ENCODE data around the gene PEAR1.

Gene PEAR1

DNA sequence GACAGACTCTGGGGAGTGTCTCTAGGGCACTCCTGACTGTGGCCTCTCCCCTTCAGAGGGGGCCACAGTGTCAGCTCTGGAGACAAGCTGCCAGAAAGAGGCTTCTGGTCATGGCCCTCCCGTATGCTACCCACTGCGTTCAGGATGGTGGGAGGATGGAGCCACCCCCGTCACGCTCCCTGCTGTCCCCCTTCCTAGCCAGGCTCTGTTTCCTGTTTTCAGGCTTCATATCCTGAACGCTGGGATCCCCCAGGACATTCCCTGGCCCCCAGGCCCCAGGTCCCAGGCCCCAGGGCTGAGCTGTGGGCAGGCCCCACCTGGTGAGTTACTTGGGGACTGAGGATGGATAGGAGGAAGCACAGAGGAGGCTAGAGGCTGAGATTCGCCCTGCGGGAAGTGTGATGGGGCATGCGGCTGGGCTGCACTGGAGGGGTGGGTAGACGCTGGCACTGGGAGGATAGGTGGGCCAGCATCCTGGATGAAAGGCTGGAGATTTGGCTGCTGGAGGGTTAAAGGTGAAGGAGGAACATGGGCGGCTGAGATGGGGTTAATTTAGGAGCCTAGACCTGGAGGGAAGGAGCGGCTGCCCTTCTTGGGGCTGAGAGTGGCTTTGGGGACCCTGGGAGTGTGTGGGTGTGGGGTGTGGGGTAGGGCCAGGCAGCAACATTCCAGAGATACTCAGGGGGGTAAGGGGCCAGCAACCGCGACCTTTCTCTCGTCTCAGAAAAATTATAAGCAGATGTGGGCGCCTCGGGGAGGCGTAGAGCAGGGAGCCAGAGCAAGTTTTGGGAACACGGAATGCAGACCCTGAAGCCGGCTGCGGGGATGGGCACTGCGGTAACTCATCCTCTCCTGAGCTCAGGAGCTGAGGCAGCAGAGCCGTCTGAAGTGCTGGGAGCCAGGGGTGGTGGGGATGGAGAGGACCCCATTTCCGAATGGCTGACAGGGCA is 8.7 kb downstream of the PEAR1 start:
- no peak for DNase-seq

DNA sequence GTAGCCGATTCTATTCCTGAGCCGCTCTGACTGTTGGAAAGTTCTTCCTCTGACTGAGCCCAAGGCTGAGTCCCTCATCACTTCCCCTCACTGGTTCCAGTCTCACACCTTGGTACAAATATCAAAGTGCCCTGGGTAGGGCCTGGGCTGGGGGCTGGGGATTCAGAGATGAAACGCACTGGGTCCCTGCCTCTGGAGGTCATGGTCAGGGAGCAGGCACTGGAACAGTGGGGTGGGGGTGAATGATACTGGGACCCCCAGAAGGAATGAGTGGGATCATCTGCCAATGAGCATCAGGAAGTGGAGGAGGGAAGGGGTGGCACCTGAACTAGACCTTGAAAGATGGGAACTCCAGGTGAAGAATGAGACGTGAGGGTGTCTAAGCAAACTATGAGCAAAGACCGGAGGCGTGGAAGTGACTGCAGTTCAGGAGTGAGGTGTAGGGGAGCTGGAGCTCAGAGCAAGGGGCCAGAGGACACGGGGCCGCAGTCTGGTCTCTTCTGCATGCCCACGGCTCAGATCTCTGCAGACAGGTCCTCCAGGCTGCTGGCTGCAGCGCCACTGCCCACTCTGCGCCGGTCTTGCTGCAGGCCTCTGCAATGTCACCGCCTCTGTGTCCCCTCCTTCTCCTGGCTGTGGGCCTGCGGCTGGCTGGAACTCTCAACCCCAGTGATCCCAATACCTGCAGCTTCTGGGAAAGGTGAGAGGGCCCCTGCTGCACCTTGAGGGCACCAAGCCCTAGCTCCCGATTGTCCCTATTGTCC is 10.0 kb downstream of the PEAR1 start:
- DNase-seq = no peak

DNA sequence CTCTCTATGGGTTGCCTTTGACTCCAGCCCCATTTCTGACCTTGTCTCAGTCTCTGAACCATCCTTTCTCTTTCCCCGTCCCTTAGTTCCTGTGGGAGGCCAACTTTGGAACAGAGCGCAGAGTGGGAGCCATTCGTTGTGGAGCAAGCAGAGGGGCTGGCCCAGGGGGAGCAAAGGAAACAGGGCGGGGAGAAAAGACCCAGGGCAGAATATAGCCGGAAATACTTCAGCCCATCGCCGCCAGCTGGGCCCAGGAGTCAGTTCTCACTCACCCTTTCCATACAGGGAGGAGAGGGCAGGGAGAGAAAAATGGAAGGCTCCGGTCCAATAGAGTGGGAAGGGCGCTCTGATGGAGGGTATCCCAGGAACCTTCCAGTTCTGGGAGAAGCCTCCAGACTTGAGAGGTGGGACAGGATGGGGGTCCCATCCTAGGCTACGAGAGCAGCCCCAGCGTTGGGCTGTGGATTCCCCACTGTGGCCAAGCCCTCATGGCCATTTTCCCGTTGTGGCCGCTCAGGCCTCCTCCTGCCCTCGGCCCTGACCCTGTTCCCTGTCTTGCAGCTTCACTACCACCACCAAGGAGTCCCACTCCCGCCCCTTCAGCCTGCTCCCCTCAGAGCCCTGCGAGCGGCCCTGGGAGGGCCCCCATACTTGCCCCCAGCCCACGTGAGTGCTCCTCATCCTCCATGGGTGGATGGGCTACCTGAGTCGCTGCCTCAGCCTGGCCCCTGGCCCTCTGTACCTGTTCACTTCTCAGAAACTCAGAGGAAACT is 10.9 kb downstream of the PEAR1 start:
- DNase-seq = no peak

DNA sequence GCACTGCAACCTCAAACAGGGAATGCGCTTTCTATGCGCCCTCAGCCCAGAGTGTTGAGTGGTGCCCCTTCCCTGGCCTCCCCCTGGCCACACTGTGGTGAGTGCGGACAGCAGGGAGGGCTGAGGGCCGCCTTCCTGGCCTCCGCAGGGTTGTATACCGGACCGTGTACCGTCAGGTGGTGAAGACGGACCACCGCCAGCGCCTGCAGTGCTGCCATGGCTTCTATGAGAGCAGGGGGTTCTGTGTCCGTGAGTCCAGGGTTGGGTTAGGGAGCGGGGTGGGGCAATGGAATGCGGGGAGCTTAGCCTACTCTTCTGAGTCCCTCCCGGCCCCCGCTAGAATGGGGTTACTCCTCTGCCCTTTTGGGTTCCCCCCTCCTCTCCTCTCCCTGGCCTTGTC is 11.7 kb downstream of the PEAR1 start:
- DNase-seq = no peak

DNA sequence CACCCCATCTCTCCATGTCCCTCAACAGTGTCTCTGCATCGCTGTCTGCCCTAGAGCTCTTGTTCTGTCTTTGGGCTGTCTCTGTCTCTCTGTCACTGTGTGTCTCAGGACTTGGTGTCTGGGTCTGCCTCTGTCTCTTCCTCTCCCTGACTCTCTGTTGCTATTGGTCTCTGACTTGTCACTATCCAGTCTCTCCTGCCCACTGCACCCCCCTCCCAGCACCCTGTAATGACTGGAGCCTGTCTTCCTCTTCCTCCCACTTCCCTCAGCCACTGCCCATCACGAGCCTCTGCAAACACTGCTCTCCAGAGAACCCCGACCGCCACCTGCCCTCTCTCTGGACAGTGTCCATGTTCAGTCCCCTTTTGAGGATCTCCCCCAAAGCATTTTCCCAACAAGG is 12.1 kb downstream of the PEAR1 start:
- DNase-seq = no peak

DNA sequence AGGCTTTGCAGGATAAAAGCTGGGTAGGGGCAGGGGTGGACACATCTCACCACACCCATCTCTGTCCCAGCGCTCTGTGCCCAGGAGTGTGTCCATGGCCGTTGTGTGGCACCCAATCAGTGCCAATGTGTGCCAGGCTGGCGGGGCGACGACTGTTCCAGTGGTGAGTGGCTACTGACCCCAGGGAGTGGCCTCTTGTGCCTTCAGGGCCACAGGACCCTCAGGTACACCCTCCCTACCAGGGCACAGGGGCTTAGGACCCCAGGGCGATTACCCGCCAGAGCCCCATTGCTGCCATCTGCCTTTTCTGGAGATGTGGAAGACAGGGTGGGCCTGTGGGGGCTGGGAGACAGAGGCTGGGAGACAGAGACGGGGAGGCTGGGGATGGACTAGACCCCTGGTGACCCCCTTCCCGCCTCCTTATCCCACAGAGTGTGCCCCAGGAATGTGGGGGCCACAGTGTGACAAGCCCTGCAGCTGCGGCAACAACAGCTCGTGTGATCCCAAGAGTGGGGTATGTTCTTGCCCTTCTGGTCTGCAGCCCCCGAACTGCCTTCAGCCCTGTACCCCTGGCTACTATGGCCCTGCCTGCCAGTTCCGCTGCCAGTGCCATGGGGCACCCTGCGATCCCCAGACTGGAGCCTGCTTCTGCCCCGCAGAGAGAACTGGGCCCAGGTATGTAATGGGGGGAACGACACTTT is 12.8 kb downstream of the PEAR1 start:
- no peak for DNase-seq

DNA sequence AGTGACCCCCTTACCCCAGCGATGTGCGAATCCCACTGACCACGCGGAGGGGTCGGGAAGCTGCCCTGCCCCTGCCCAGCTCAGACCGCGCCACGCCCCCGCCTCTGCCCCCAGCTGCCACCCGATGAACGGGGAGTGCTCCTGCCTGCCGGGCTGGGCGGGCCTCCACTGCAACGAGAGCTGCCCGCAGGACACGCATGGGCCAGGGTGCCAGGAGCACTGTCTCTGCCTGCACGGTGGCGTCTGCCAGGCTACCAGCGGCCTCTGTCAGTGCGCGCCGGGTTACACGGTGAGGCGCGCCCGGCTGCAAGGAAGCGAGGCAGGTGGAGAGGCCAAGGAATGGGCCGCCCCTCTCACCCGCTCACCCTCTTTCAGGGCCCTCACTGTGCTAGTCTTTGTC is 15.0 kb downstream of the PEAR1 start:
- DNase-seq = no peak

DNA sequence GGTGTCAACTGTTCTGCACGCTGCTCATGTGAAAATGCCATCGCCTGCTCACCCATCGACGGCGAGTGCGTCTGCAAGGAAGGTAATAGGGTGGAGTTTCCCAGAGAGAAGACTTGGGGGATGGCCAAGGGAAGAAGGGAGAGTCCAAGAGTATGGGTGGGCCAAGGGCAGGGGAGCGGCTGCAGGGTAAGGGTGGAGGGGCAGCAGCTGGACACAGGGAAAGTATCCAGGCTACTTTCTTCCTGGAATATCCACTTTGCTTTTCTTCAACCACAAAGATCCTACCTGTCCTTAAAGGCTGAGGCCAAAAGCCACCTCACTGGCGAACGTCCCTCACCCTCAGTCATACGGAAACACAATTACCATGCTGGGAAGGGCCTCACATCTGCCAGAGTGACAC is 15.4 kb downstream of the PEAR1 start:
- DNase-seq = no peak

DNA sequence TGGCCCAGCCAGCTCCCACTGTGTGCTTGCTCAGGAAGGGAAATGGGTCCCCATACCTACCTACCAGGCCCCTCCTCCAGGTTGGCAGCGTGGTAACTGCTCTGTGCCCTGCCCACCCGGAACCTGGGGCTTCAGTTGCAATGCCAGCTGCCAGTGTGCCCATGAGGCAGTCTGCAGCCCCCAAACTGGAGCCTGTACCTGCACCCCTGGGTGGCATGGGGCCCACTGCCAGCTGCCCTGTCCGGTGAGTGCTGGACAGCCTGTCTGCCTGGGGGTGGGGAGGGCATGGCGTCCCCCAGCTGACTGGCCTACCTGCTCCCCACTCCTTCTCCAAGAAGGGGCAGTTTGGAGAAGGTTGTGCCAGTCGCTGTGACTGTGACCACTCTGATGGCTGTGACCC is 16.2 kb downstream of the PEAR1 start:
- DNase-seq = no peak

DNA sequence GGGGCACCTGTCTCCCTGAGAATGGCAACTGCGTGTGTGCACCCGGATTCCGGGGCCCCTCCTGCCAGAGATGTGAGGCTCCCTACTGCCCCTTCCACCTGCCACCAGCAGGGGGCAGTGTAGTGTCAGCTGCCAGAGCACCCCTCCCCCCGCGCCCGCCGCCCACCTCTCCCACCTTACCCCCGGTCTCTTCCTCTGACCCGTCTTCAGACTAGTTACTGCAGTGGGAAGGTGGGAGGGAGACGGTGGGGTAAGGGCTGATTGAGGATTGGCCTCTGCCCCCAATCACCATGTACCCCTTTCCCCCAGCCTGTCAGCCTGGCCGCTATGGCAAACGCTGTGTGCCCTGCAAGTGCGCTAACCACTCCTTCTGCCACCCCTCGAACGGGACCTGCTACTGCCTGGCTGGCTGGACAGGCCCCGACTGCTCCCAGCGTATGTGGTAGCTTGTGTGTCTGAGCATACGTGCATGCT is 16.8 kb downstream of the PEAR1 start:
- DNase-seq = peak; percentile 12 to 16

DNA sequence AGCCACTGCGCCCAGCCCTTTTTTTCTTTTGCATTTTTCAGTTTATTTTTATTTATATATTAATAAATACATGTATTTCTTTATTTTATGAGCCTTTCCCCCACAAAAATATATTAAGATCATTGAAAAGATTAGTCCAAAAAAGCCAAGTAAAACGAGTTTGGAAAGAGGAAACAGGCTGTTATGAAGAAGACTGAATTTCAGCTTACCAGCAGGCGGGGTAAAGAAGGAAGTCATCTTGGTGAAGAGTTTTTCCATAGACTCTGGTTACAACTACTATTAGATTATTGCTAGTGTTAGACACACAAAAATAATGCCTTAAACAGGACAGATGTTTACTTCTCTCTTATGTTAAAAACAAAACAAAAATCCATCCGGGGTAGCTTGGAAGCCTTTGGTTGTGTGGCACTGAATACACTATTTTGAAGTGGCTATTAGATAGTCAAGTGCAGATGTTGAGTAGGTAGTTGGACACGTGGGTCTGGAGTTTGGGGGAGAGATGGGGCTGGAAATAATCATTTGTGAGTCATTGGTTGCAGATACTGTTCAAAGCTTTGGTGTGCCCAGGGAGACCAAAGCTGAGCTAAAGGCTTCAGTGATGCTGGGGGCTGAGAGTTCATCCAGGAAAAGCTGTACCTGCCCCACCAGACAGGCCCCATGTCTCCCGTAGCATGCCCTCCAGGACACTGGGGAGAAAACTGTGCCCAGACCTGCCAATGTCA is 18.2 kb downstream of the PEAR1 start:
- DNase-seq = peak in 1 of 2 experiments; percentile 8

DNA sequence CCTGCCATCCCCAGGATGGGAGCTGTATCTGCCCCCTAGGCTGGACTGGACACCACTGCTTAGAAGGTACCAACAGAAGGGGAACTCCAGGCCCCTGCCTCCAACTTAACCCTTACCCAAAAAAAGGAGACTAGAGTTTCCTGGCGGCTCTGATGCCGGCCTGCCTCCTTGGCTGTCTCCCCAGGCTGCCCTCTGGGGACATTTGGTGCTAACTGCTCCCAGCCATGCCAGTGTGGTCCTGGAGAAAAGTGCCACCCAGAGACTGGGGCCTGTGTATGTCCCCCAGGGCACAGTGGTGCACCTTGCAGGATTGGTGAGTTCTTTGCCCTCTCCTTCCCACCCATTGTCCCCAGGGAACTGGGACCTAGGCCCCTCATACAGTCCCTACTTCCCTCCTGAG is 18.8 kb downstream of the PEAR1 start:
- no peak for DNase-seq

DNA sequence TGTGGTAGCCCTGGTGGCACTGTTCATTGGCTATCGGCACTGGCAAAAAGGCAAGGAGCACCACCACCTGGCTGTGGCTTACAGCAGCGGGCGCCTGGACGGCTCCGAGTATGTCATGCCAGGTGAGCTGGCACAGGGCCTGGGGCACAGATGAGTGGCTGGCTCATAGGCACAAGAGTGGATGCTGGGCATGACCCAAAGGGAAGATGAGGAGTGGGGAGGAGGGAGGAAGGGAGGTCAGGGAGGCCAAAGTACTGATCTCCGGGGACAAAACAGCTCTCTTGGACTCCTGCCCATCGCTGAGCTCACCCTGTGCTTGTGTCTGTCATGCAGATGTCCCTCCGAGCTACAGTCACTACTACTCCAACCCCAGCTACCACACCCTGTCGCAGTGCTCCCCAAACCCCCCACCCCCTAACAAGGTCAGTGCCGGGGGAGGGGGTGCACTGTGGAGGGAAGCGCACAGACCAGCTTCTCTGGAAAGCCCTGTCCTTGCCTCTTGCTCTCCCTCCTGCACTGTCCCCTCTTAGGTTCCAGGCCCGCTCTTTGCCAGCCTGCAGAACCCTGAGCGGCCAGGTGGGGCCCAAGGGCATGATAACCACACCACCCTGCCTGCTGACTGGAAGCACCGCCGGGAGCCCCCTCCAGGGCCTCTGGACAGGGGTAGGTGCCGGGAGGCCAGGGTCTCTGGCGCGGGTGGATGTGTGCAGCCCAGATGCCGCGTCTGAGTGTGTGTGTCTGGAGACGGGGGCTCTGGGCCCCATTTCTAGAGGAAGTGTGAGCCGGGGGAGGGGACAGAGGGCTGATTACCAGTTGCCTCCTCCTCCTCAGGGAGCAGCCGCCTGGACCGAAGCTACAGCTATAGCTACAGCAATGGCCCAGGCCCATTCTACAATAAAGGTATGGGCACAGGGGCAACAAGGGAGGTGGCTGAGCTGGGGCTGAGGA is 19.6 kb downstream of the PEAR1 start:
- no peak for DNase-seq

DNA sequence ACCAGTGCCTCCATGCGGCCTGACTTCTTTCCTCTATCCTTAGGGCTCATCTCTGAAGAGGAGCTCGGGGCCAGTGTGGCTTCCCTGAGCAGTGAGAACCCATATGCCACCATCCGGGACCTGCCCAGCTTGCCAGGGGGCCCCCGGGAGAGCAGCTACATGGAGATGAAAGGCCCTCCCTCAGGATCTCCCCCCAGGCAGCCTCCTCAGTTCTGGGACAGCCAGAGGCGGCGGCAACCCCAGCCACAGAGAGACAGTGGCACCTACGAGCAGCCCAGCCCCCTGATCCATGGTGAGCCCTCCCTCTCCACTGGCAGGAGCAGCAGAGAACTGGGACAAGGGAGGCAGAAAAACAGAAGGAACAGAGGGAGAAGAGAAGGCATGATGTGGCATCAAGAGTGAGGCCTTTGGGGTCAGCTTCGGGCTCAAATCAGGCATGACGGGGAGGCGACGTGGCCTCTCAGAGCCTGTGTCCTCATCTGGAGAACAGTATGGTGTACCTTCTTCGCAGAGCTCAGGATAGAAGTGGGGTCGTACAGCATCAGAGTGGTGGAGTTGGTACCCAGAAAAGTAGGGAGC is 20.4 kb downstream of the PEAR1 start:
- no peak for DNase-seq

DNA sequence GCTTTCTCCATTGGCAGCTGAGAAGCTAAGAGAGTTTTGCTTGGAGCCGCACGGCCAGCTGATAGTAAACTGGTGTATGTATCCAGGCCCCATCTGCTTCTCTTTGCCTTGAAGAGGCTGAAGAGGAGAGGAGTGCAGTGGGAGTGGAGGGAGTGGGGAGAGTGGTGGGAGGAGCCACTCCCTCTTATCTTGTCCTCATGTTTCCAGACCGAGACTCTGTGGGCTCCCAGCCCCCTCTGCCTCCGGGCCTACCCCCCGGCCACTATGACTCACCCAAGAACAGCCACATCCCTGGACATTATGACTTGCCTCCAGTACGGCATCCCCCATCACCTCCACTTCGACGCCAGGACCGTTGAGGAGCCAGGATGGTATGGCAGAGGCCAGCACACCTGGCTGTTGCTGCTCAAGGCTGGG is 20.9 kb downstream of the PEAR1 start:
- DNase-seq = no peak

DNA sequence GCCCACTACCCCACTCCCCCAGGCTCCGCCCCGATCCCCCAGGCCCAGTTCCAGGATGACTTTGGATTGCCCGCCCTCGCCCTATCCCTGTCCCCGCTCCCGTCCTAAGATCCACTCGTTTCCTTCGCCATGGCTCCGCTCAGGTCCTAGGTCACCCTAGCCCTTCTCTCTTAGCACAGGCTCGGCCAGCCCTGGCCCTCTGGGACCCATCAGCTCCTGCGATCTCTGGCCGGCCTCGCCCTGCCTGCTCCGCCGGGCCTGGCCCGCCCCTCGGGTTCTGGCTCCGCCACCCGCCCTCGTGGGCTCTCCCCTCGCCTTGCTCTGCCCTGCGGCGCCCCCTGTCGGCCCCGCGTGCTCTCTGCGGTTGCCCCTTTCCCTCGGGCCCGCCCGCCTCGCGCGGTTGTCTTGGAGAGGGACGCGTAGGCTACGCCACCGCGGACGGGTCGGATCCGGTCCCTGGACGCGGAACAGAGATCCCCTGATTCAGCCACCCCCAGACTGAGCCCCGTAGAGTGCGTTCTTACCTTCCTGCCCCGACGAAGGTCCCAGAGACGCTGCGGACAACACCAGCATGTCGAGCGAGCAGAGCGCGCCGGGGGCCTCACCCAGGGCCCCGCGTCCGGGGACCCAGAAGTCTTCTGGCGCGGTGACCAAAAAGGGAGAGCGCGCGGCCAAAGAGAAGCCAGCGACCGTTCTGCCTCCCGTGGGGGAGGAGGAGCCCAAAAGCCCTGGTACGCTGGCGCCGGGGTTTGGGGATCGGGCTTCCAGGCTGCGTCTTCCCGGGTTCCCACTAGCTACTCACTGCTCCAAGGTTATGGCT is 26.9 kb downstream of the PEAR1 start, which contains the start of gene LRRC71:
TSS of gene LRRC71 (plus strand) at position 400 of the 820 bp plus-strand sequence. CDS start at position 572, 172 bp downstream.
- no peak for DNase-seq

DNA sequence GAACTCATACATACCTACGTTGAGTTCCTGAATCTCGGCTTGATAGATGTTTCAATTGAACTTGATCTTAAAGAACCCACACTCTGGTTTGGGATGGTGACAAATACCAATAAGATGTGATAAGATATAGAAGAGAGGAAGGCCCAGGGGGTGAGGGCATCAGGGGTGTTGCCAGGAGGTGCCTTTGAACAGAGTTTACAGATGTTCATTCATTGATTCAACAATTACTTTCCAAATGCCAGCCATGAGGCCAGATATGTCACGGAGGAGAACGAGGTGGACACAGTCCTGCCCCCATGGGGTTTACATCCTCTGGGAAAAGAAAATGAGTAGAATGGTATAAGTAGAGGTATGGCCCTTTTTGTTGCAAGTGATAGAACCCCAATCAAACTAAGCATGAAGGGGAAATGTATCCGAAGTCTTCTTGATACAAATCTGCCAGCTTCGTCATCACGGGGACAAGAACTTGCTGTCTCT is 27.6 kb downstream of the PEAR1 start:
- DNase-seq = no peak

DNA sequence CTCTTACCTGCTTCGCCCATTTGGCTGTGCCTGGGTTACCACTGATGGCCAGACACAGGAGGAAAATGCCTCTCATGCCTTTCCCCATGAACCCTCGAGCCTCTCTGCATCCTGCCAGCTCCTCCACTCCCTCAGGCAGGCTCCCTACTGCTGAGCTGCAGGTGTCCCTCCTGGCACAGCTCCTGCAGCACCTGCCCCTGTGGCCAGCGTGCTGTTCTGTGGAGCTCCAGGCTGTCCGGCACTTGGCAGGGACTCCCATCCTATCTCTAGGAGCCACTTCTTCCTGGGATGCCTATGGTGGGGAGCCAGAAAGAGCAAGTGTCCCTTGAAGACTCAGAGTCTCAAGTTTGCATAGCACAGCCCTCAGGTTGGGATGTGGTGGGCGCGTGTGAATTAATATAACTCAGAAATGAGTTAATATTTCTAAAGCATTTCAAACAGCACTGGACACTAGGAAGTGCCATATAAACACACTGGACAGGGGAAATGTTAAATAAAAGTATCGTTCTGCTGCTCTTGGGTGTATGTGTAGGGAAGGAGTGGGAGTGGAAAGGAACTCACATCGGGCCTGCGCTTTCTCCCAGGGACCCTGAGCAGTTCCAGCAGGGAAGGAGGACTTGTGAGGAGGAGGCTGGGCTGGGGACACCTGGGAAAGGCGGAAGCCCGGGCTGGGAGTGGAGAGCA is 29.6 kb downstream of the PEAR1 start:
- no peak for DNase-seq

Measured in AML-193 (cell line).